ENCODE results near the gene FUT9.

DNA sequence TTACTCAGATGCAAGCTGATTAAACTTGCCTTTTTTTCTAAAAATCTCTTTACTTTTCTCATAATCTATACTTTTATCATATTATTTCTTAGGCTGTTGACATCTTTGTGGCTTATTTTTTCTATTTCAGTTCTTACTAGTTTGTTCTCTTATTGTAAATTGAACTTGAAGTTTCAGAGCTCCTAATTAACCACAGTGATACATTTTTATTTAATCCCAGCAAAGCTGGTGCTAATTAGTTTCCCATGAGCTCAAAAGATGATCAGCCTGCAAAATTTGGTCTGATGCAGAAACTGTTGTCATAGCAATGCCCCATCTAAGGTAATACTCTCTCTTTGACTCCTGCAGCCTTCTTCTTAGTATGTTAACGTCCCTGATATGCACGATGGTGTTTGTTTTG is 170.3 kb downstream of the FUT9 start:
- TF ChIP-seq CTCF (IDR thresholded peaks at IDR 0.05) (no peak), POLR2A (IDR thresholded peaks at IDR 0.05) (no peak)
